ENCODE data around the gene MAPK10.

MAPK10 gene

GRCh38 chr4:86300516-86300915 is 59.3 kb downstream of the MAPK10 start:
- Histone ChIP-seq H3K4me1 (ENCODE audit: control insufficient read depth in 1 of 2, insufficient read depth in 2 of 2, low read length in 2 of 2) (no peaks in the 10 kb centered on the region), H3K79me1 (ENCODE audit: low read length) (peaks cover 2% of the 10 kb centered on the region), H4K8ac (ENCODE audit: low read depth, low read length) (no peak overlapping the region), H3K4ac (ENCODE audit: low read depth, low read length) (no peak overlapping the region), H3K79me2 (ENCODE audit: control insufficient read depth, insufficient read depth, low read length, poor library complexity) (no peaks in the 10 kb centered on the region), H3K23ac (ENCODE audit: low read length) (no peak overlapping the region), H3K4me3 (ENCODE audit: low read depth, low read length) (no peak overlapping the region), H2BK12ac (ENCODE audit: low read length) (no peak overlapping the region), H3K14ac (ENCODE audit: low read length) (no peak overlapping the region), H3K9ac (ENCODE audit: low read length) (no peak overlapping the region), H3K18ac (ENCODE audit: low read length) (no peak overlapping the region), H3K27ac (ENCODE audit: low read depth, low read length) (no peak overlapping the region), H3K4me2 (ENCODE audit: low read length) (no peak overlapping the region), H4K12ac (ENCODE audit: low read depth, low read length) (no peak overlapping the region), H4K91ac (ENCODE audit: low read depth, low read length) (no peak overlapping the region), H2BK120ac (ENCODE audit: insufficient read depth, low read length, poor library complexity) (no peak overlapping the region), H2BK5ac (ENCODE audit: low read depth, low read length, poor library complexity) (no peak overlapping the region), H3K9me3 (ENCODE audit: insufficient read depth, low read depth, low read length) (no peaks in the 10 kb centered on the region), H3K36me3 (ENCODE audit: control insufficient read depth in 1 of 2, insufficient read depth in 2 of 2, low read length in 2 of 2) (no peaks in the 10 kb centered on the region), H3K27me3 (ENCODE audit: insufficient read depth, low read length) (no peaks in the 10 kb centered on the region), H2AK5ac (ENCODE audit: low read length) (no peak overlapping the region), H2AFZ (ENCODE audit: insufficient read depth, low read length, poor library complexity) (no peak overlapping the region)
- DNase-seq, result peak in 1 of 2 donors; percentile 43
- no CpG with 5 or more reads among the region's 3 CpGs for WGBS (ENCODE audit: extremely low coverage, insufficient coverage, insufficient read length)

DNA sequence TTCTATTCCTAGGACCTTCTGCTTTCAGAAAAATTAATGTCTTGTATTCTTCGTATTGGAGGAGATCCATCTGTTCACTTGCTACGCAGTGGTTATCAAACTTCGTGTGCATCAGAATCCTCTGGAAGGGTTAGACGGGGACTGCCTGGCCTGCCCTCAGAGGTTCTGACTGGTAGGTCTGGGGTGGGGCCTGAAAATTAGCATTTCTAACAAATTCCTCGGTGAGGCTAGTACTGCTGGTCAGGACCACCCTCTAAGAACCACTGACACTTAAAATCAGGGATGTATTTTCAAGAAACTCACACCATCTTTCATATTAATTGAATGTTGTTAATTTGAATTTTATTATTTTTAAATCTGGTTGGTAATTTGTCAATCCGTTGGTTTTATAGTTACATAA is 63.0 kb downstream of the MAPK10 start:
- no CpG with 5 or more reads among the region's 6 CpGs for WGBS (ENCODE audit: extremely low coverage, insufficient coverage, insufficient read length)
- no peak overlapping the region for H3K4me2 ChIP-seq (ENCODE audit: low read length)
- no peak overlapping the region for H2AFZ ChIP-seq (ENCODE audit: insufficient read depth, low read length, poor library complexity)
- H3K79me1 ChIP-seq (ENCODE audit: low read length), result peaks cover 2% of the 10 kb centered on the region
- H3K4me3 ChIP-seq (ENCODE audit: low read depth, low read length), result no peak overlapping the region
- no peak overlapping the region for H3K18ac ChIP-seq (ENCODE audit: low read length)
- no peak overlapping the region for H4K91ac ChIP-seq (ENCODE audit: low read depth, low read length)
- H3K9ac ChIP-seq (ENCODE audit: low read length), result no peak overlapping the region
- H2BK5ac ChIP-seq (ENCODE audit: low read depth, low read length, poor library complexity), result no peak overlapping the region
- no peak overlapping the region for H3K27ac ChIP-seq (ENCODE audit: low read depth, low read length)
- H3K36me3 ChIP-seq (ENCODE audit: control insufficient read depth in 1 of 2, insufficient read depth in 2 of 2, low read length in 2 of 2), result no peaks in the 10 kb centered on the region
- H3K79me2 ChIP-seq (ENCODE audit: control insufficient read depth, insufficient read depth, low read length, poor library complexity), result no peaks in the 10 kb centered on the region
- H4K8ac ChIP-seq (ENCODE audit: low read depth, low read length), result no peak overlapping the region
- no peak overlapping the region for H3K14ac ChIP-seq (ENCODE audit: low read length)
- no peak overlapping the region for H2AK5ac ChIP-seq (ENCODE audit: low read length)
- H3K9me3 ChIP-seq (ENCODE audit: insufficient read depth, low read depth, low read length), result no peaks in the 10 kb centered on the region
- no peak for DNase-seq
- no peak overlapping the region for H3K4ac ChIP-seq (ENCODE audit: low read depth, low read length)
- H3K4me1 ChIP-seq (ENCODE audit: control insufficient read depth in 1 of 2, insufficient read depth in 2 of 2, low read length in 2 of 2), result no peaks in the 10 kb centered on the region
- H2BK12ac ChIP-seq (ENCODE audit: low read length), result no peak overlapping the region
- no peak overlapping the region for H2BK120ac ChIP-seq (ENCODE audit: insufficient read depth, low read length, poor library complexity)
- no peak overlapping the region for H3K23ac ChIP-seq (ENCODE audit: low read length)
- no peak overlapping the region for H4K12ac ChIP-seq (ENCODE audit: low read depth, low read length)
- no peaks in the 10 kb centered on the region for H3K27me3 ChIP-seq (ENCODE audit: insufficient read depth, low read length)

- Histone ChIP-seq H3K14ac (ENCODE audit: low read length) (no peak overlapping the region), H3K36me3 (ENCODE audit: control insufficient read depth in 1 of 2, insufficient read depth in 2 of 2, low read length in 2 of 2) (no peaks in the 10 kb centered on the region), H3K9ac (ENCODE audit: low read length) (no peak overlapping the region), H3K79me2 (ENCODE audit: control insufficient read depth, insufficient read depth, low read length, poor library complexity) (no peaks in the 10 kb centered on the region), H2AK5ac (ENCODE audit: low read length) (no peak overlapping the region), H3K79me1 (ENCODE audit: low read length) (no peaks in the 10 kb centered on the region), H2BK120ac (ENCODE audit: insufficient read depth, low read length, poor library complexity) (no peak overlapping the region), H4K12ac (ENCODE audit: low read depth, low read length) (no peak overlapping the region), H3K9me3 (ENCODE audit: insufficient read depth, low read depth, low read length) (no peaks in the 10 kb centered on the region), H3K23ac (ENCODE audit: low read length) (no peak overlapping the region), H3K4me2 (ENCODE audit: low read length) (no peak overlapping the region), H4K91ac (ENCODE audit: low read depth, low read length) (peak overlapping the region; percentile 6), H3K4me3 (ENCODE audit: low read depth, low read length) (no peak overlapping the region), H4K8ac (ENCODE audit: low read depth, low read length) (peak overlapping the region; percentile 5), H3K27ac (ENCODE audit: low read depth, low read length) (no peak overlapping the region), H2BK5ac (ENCODE audit: low read depth, low read length, poor library complexity) (no peak overlapping the region), H3K4ac (ENCODE audit: low read depth, low read length) (no peak overlapping the region), H3K4me1 (ENCODE audit: control insufficient read depth in 1 of 2, insufficient read depth in 2 of 2, low read length in 2 of 2) (no peaks in the 10 kb centered on the region), H2AFZ (ENCODE audit: insufficient read depth, low read length, poor library complexity) (no peak overlapping the region), H2BK12ac (ENCODE audit: low read length) (no peak overlapping the region), H3K27me3 (ENCODE audit: insufficient read depth, low read length) (no peaks in the 10 kb centered on the region), H3K18ac (ENCODE audit: low read length) (no peak overlapping the region)
- no peak for DNase-seq
- WGBS (ENCODE audit: extremely low coverage, insufficient coverage, insufficient read length), result no CpG with 5 or more reads among the region's 11 CpGs
Observed at GRCh38 chr4:86294883-86295282, 65.0 kb downstream of the MAPK10 start.

DNA sequence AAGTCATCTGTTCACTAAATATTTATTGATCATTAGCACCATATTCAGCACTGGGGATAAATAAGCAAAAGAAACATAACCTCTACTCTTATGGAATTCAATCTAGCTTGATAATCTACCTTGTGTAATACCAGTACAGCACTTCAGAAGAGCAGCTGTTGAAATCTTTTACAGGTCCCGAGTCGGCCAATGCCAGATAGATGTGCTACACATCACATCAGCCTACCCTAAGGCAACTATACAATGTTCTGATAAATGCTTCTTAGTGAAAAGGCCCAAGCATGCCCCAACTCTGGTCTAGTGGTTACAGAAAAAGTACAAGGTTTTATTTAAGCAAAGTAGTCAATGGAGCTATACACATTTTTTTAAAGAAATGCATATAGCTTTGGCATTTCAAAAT is 68.7 kb downstream of the MAPK10 start:
- Histone ChIP-seq H3K79me1 (ENCODE audit: low read length) (no peaks in the 10 kb centered on the region), H4K91ac (ENCODE audit: low read depth, low read length) (no peak overlapping the region), H3K18ac (ENCODE audit: low read length) (no peak overlapping the region), H3K79me2 (ENCODE audit: control insufficient read depth, insufficient read depth, low read length, poor library complexity) (no peaks in the 10 kb centered on the region), H3K27ac (ENCODE audit: low read depth, low read length) (no peak overlapping the region), H3K4ac (ENCODE audit: low read depth, low read length) (no peak overlapping the region), H3K27me3 (ENCODE audit: insufficient read depth, low read length) (no peaks in the 10 kb centered on the region), H3K9ac (ENCODE audit: low read length) (no peak overlapping the region), H3K4me3 (ENCODE audit: low read depth, low read length) (no peak overlapping the region), H3K4me2 (ENCODE audit: low read length) (no peak overlapping the region), H2BK120ac (ENCODE audit: insufficient read depth, low read length, poor library complexity) (no peak overlapping the region), H3K14ac (ENCODE audit: low read length) (no peak overlapping the region), H2BK12ac (ENCODE audit: low read length) (no peak overlapping the region), H3K9me3 (ENCODE audit: insufficient read depth, low read depth, low read length) (no peaks in the 10 kb centered on the region), H2AFZ (ENCODE audit: insufficient read depth, low read length, poor library complexity) (no peak overlapping the region), H2BK5ac (ENCODE audit: low read depth, low read length, poor library complexity) (no peak overlapping the region), H2AK5ac (ENCODE audit: low read length) (no peak overlapping the region), H3K36me3 (ENCODE audit: control insufficient read depth in 1 of 2, insufficient read depth in 2 of 2, low read length in 2 of 2) (no peaks in the 10 kb centered on the region), H3K23ac (ENCODE audit: low read length) (no peak overlapping the region), H3K4me1 (ENCODE audit: control insufficient read depth in 1 of 2, insufficient read depth in 2 of 2, low read length in 2 of 2) (no peaks in the 10 kb centered on the region), H4K8ac (ENCODE audit: low read depth, low read length) (no peak overlapping the region), H4K12ac (ENCODE audit: low read depth, low read length) (no peak overlapping the region)
- no CpG with 5 or more reads among the region's 2 CpGs for WGBS (ENCODE audit: extremely low coverage, insufficient coverage, insufficient read length)
- DNase-seq, result peak; percentile 3 to 43
